ENCODE results near the gene SLC25A42.

DNA sequence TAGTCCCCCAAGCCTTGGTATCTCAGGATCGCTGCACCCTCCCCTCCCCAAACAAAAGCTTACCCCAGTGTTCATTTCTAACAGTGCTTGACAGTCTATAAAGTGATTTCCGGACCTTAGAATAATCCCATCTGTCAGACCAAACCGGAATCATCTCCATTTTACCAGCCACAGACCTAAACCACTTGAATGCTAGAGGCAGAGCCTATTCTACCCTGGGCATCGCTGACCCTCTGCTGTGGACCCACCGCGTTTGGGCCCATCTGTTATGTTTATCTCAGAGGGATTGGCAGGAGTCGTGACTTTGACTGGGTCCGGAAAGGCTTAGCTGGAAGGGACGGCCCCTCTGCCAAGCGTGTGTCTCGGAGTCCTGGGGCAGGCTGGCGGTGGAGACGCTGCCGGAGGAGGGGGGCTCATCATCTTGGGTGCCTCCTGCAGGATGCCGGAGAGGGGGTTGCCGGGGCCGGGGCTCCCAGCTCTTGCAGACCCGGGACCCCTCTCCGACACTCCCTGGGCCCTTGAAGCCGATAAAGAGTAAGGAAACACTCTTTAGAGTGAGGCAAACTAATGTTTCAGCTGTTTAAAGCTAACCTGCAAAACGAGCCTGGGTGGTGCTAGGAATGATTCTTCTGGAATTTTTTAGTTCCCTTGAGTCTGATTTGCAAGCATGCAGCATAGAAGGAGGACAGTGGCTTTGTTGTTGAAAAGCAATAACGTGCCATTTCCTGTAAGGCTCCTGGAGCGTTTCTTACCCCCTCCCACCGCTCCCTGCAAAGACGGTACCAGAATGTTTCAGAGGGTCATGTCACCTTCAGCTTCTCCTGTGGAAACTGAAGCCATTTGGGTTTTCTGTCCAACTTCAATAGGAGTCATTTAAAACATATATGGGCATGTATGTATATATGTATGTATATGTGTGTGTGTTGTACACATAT lies 1.3 kb downstream of the SLC25A42 start:
- TF ChIP-seq POLR2A (IDR thresholded peaks at IDR 0.05; ENCODE audit: extremely low read depth, insufficient read length) (no peak), MYC (IDR thresholded peaks at IDR 0.05; ENCODE audit: low read depth, low read length) (no peak; the same call in 1 of the 2 replicates)
- TF ChIP-seq, protein P1, sequence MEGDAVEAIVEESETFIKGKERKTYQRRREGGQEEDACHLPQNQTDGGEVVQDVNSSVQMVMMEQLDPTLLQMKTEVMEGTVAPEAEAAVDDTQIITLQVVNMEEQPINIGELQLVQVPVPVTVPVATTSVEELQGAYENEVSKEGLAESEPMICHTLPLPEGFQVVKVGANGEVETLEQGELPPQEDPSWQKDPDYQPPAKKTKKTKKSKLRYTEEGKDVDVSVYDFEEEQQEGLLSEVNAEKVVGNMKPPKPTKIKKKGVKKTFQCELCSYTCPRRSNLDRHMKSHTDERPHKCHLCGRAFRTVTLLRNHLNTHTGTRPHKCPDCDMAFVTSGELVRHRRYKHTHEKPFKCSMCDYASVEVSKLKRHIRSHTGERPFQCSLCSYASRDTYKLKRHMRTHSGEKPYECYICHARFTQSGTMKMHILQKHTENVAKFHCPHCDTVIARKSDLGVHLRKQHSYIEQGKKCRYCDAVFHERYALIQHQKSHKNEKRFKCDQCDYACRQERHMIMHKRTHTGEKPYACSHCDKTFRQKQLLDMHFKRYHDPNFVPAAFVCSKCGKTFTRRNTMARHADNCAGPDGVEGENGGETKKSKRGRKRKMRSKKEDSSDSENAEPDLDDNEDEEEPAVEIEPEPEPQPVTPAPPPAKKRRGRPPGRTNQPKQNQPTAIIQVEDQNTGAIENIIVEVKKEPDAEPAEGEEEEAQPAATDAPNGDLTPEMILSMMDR (IDR thresholded peaks at IDR 0.05; ENCODE audit: low read depth, low read length) = no peak
- TF ChIP-seq, protein P2, sequence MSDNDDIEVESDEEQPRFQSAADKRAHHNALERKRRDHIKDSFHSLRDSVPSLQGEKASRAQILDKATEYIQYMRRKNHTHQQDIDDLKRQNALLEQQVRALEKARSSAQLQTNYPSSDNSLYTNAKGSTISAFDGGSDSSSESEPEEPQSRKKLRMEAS (IDR thresholded peaks at IDR 0.05; ENCODE audit: low read depth, low read length) = no peak

Measured in NB4 (cell line).